ENCODE data around the gene TRIP12.
A peak's percentile ranks its signal among the peaks of the same experiment; 100 is the strongest.

TRIP12 gene

DNA sequence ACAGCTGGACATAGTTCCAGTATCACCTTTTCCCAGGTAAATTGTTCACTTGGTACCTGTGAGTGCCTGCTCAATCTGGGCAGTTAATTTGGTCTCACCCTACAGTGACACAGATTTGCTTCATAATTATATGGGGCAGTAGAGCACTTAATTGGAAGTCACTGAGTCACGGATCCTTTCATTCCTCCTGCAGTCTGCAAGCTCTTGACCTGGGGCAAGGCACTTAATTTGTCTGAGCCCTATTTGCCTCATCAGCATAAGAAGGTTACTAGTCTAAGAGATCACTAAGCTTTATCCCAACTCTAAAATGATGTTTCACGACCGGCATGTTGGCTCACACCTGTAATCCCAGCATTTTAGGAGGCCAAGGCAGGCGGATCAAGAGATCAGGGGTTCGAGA is 9.4 kb upstream of the TRIP12 start:
- TF ChIP-seq CSRNP3 (CRISPR knock-in tag; IDR thresholded peaks at IDR 0.05) (no peak), PATZ1 (CRISPR knock-in tag; IDR thresholded peaks at IDR 0.05; ENCODE audit: borderline replicate concordance) (no peak), CSDC2 (CRISPR knock-in tag; IDR thresholded peaks at IDR 0.05) (no peak), TCF4 (CRISPR knock-in tag; IDR thresholded peaks at IDR 0.05; ENCODE audit: borderline replicate concordance) (no peak), GLIS3 (CRISPR knock-in tag; IDR thresholded peaks at IDR 0.05) (no peak), ZFP3 (CRISPR knock-in tag; IDR thresholded peaks at IDR 0.05) (no peak), RARB (CRISPR knock-in tag; IDR thresholded peaks at IDR 0.05) (no peak), CREB5 (CRISPR knock-in tag; IDR thresholded peaks at IDR 0.05; ENCODE audit: low read depth) (no peak), ISL1 (CRISPR knock-in tag; IDR thresholded peaks at IDR 0.05) (no peak)
- TF ChIP-seq, protein P1, sequence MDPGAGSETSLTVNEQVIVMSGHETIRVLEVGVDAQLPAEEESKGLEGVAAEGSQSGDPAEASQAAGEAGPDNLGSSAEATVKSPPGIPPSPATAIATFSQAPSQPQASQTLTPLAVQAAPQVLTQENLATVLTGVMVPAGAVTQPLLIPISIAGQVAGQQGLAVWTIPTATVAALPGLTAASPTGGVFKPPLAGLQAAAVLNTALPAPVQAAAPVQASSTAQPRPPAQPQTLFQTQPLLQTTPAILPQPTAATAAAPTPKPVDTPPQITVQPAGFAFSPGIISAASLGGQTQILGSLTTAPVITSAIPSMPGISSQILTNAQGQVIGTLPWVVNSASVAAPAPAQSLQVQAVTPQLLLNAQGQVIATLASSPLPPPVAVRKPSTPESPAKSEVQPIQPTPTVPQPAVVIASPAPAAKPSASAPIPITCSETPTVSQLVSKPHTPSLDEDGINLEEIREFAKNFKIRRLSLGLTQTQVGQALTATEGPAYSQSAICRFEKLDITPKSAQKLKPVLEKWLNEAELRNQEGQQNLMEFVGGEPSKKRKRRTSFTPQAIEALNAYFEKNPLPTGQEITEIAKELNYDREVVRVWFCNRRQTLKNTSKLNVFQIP (CRISPR knock-in tag; IDR thresholded peaks at IDR 0.05; ENCODE audit: borderline replicate concordance, low read depth), result no peak
- no peak for ATAC-seq

GRCh38 chr2:229930656-229931055 is 8.8 kb upstream of the TRIP12 start:
- no peak for ATAC-seq
- TF ChIP-seq CSRNP3 (CRISPR knock-in tag; IDR thresholded peaks at IDR 0.05), result no peak
- TF ChIP-seq CSDC2 (CRISPR knock-in tag; IDR thresholded peaks at IDR 0.05), result no peak
- TF ChIP-seq ZNF8 (CRISPR knock-in tag; IDR thresholded peaks at IDR 0.05), result no peak
- no peak for TF ChIP-seq ZNF565 (CRISPR knock-in tag; conservative IDR thresholded peaks at IDR 0.05; ENCODE audit: low read depth)

- ATAC-seq, result peak; percentile 49; the same call in 1 of the 3 replicates
- no peak for TF ChIP-seq PATZ1 (CRISPR knock-in tag; IDR thresholded peaks at IDR 0.05; ENCODE audit: borderline replicate concordance)
- TF ChIP-seq TSHZ2 (CRISPR knock-in tag; IDR thresholded peaks at IDR 0.05), result no peak
- no peak for TF ChIP-seq CREB5 (CRISPR knock-in tag; IDR thresholded peaks at IDR 0.05; ENCODE audit: low read depth)
- TF ChIP-seq ZNF565 (CRISPR knock-in tag; conservative IDR thresholded peaks at IDR 0.05; ENCODE audit: low read depth), result no peak
- no peak for TF ChIP-seq BACH2 (CRISPR knock-in tag; IDR thresholded peaks at IDR 0.05; ENCODE audit: borderline replicate concordance)
- TF ChIP-seq ZFP3 (CRISPR knock-in tag; IDR thresholded peaks at IDR 0.05), result no peak
- TF ChIP-seq CSRNP3 (CRISPR knock-in tag; IDR thresholded peaks at IDR 0.05), result no peak
- no peak for TF ChIP-seq ESRRG (CRISPR knock-in tag; IDR thresholded peaks at IDR 0.05)
- no peak for TF ChIP-seq TCF4 (CRISPR knock-in tag; IDR thresholded peaks at IDR 0.05; ENCODE audit: borderline replicate concordance)
- no peak for TF ChIP-seq GLIS3 (CRISPR knock-in tag; IDR thresholded peaks at IDR 0.05)
- TF ChIP-seq ZC3H10 (CRISPR knock-in tag; IDR thresholded peaks at IDR 0.05), result no peak
- no peak for TF ChIP-seq TOX (CRISPR knock-in tag; IDR thresholded peaks at IDR 0.05; ENCODE audit: borderline replicate concordance)
- no peak for TF ChIP-seq PPARA (CRISPR knock-in tag; IDR thresholded peaks at IDR 0.05; ENCODE audit: borderline replicate concordance)
- TF ChIP-seq ISL1 (CRISPR knock-in tag; IDR thresholded peaks at IDR 0.05), result no peak
- no peak for TF ChIP-seq ARNTL (CRISPR knock-in tag; IDR thresholded peaks at IDR 0.05; ENCODE audit: borderline replicate concordance, low read depth)
- TF ChIP-seq ZFP30 (CRISPR knock-in tag; IDR thresholded peaks at IDR 0.05), result no peak
- TF ChIP-seq ZNF70 (CRISPR knock-in tag; IDR thresholded peaks at IDR 0.05), result no peak
These were observed 6.1 kb upstream of the TRIP12 start for GRCh38 chr2:229927817-229928321.

All from SK-N-SH treated with all-trans-retinoic acid at 6 μM for 48 hours (cell line).